LoVo (cell line): ENCODE data around the gene MAP1LC3B.

Source experiments
- DNase-seq: peaks from one replicate; pipeline ENCODE4 v3.0.0-alpha.2; 2016; ENCODE audit warnings: low spot score

Gene MAP1LC3B

DNA sequence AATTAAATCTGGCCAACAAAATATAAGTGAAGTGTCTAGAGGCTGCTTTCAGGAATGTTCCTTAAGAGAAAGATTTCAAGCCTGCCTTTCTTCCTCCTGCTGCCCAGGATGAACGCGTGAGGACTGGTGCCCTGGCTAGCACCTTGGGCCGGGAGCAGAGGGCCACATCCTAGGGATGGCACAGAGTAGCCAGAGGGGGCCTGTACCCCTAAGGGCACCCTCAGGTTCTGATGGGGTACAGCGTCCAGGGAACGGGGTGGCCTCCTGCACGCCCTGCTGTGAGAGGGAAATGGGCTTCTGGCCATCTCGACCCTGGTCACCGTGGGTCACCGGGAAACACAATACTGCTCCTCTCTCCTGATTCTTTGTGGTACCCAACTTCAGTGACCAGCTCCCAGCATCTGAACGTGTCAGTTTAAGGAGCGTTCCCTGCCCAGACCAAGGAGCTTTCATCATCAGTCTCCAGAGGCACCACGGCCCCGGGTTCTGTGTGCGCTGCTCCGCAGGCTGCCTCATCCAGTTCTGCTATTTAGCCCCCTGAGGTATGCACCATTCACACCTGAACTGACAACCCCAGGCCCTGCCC lies 40.3 kb downstream of the MAP1LC3B start:
- DNase-seq, result no peak

GRCh38 chr16:87434146-87434667 lies 42.1 kb downstream of the MAP1LC3B start:
- DNase-seq, result no peak

DNA sequence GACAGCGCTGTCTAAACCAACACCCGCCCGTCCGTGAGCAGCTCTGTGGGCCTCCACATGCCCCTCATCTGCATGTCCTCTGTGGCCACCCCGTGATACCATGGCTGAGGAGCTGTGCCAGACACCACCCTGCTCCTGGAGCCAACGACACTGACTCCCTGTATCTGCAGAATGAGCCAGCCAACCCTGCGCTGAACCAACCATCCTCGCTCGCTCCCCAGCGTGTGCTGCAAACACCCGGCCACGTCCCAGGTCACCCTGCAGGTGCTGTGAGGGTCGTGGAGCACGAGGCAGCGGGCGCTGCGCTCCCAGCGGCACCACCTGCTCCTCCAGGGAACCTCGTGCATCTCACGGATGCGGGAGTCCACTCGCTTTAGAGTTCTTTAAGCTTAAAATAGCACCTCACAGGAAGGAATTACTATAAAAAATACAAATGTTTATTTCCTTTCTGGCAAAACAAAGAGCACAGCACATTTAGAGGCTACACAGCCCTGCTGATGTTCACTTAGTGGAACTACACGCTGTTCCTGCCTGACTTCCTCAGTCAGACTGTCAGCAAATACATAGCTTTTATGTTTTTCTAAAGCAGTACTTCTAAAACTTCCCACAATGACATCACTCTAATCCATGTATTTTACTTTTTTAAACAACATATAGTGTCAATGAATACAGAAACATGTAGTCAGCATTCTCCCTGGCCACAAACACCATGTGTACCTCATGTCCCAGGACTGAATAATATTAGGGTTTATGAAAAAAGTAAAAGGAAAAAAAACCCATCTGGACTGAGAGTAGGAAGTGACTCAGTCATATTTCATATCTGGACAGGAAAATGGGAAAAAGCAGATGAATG lies 43.5 kb downstream of the MAP1LC3B start:
- DNase-seq, result no peak

- no peak for DNase-seq
Observed at GRCh38 chr16:87436225-87437172, 44.4 kb downstream of the MAP1LC3B start.

- no peak for DNase-seq
Observed at GRCh38 chr16:87437327-87437726, 45.2 kb downstream of the MAP1LC3B start.

GRCh38 chr16:87437911-87438610 lies 45.9 kb downstream of the MAP1LC3B start:
- no peak for DNase-seq

DNA sequence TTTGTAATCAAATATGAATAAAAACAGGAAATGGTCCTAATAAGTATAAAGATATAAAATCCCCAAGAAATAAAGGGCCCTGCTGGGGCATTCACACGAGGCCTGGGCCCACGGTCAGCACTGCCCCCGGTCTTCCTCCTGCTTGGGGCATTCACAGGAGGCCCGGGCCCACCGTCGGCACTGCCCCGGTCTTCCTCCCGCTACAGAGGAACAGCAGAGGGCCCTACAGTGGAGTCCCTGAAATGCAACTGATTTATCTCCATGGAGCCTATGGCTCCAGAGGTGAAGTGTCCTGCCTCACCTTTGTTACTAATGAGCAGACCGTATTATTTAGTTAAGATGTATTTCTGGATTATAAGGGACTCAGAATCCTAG lies 46.5 kb downstream of the MAP1LC3B start:
- DNase-seq, result no peak

DNA sequence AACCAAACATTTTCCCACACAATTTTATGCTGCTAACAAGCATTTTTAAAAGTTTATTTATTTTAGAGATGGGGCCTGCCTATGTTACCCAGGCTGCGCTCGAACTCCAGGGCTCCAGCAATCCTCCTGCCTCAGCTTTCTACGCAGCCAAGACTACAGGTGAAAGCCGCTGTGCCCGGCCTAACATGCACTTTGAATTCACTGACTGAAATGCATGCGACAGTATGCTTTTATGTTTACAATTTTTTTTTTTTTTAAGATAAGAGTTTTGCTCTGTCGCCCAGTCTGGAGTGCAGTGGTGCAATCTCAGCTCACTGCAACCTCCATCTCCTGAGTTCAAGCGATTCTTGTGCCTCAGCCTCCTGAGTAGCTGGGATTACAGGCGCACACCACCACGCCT lies 47.8 kb downstream of the MAP1LC3B start:
- DNase-seq, result no peak

DNA sequence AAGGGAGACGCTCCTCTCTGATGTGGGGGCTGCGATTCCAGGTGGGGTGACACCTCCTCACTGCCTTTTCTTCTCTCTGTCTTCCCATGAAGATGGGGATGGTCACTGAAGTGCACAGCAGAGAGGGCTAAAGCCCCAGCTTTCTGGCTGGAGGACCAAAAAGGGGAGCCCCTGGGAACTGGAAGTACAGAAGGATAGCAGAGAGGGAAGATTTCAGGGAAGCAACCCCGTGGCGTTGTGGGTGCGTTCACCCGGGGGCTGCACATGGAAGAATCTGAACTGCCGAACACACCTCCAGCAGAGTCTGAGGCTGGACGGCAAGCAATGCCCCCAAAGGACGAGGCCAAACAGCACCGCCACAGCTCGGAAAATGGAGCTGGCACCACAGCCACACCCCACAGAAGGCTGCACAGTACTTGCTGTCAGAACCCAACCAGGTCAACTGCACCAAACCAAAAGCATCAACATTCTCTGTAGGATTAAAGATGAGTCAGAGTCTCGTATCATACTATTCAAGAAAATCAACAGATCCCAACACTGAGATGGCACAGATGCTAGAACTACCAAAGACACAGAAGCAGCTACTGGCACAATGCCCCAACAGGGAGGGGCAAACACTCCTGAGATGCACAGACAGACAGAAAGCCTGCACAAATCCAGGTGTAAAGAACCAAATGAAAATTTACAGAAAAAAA lies 49.9 kb downstream of the MAP1LC3B start:
- no peak for DNase-seq

- DNase-seq, result no peak
Observed at GRCh38 chr16:87442581-87442966, 50.4 kb downstream of the MAP1LC3B start.

GRCh38 chr16:87443016-87443415 lies 50.9 kb downstream of the MAP1LC3B start:
- DNase-seq, result no peak

DNA sequence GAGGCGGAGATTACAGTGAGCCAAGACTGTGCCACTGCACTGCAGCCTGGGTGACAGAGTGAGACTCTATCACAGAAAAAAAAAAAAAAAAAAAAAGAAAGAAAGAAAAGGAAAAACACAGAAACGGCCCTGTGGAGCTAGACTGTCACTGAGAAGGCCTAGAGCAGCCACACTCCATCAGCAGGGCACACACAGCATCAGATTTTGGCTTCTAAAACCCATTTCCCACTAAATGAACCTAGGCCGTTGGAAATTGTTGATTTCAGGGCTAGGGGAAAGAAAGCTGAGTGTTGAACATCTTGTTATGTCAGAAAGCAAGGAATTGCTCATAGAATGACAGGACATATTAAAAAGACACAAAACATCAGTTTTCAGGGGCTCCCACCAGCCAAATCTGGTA lies 51.8 kb downstream of the MAP1LC3B start:
- DNase-seq, result no peak

DNA sequence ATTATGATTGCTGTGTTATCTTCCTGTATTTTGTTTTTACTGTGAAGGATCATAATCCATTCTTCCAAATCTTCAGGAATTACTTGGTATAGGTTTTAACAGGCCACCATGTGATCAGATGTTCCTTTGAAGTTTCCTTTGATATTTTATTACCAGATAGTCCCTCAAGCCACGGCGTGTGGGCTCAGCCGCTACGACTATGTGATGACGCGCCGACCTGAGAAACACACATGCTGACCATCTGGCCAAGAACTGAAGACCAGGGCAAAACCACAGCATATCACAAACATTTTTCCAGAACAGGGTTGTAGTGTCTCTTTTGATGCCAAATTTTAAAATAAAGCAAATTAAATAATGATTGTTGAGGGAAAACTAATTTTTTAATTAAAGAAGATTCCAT lies 53.4 kb downstream of the MAP1LC3B start:
- no peak for DNase-seq

GRCh38 chr16:87446479-87446878 lies 54.3 kb downstream of the MAP1LC3B start:
- no peak for DNase-seq

DNA sequence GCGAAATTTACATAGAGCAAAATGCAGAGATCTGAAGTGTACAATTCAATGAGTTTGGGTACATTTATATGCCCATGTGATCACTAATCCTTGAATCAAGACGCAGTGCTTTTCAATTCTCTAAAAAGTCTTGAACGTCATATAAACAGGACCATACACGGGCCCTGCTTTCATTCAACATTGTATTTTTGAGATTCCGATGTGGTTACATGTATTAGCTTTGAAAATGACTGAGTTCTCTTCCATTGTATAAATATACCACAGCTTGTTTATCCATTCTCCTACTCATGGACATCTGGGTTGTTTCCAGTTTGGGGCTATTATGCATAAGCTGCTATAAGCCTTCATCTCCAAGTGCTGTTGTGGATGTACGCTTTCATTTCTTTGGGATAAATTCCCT lies 55.2 kb downstream of the MAP1LC3B start:
- DNase-seq, result no peak

DNA sequence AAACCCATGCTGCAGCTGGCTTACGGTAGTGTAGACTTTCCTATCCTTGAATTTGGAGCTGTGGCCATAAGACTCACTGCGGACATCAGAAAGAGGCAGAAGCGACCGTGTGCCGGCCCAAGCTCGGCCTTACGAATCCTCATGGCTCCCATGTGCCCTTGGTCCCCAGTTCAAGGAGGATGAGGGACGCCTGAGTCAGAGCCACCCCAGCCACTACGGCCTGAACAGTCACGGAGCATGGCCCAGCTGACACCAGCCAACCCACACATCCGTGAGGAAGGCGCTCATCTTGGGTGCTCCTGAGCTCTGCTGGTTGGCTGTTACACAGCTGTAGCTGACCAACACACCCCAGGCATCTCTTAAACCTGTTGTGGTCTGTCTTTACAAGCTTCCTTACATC lies 56.7 kb downstream of the MAP1LC3B start:
- no peak for DNase-seq

DNA sequence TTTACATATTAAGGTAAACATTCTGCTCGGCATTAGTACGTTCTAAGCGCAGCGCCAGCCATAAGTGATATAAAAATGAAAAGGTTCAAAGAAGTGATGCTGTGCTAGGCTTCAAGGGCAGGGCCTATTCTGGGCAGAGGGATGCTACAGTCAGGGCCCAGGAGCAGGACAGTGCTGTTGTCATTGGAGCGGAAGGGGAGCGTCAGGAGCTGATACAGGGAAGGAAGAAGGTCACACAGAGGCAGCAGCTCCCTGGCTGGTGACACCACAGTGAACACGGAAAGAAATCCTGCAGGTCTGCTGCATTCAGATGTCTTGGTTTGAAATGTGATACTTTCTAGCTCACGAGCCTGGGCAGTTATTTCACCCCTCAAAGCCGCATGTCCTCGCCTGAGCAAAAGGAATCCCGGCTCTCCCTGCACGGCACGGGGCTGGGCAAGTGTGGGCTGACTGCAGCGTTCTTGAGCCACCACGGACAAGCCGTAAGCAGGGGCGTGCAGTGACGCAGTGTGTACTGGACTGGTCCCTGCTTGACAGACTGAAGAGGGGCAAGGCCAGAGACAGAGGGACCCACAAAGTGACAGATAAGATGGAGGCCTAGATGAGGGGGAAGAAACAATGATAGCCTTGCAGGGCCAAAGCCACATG lies 59.6 kb downstream of the MAP1LC3B start:
- DNase-seq, result no peak

DNA sequence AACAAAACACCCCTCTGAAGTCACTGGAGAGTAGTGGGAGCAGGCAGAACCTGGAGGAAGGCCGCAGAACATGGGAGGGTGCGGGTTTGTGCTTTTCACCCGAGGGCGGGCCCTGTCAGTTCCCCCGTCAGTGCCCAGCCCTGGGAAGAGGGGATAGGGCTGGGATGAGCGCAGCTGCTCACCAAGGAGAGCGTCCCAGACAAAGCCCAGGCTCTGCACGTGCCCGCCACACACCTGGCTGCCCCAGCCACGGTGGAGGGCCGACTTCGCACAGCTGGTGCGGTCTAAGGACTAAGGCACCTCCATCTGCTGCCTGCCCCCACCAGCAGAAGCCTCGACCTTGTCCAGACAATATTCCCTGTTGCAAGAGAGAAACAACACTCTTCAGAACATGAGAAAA lies 61.2 kb downstream of the MAP1LC3B start:
- no peak for DNase-seq
